Suppressor macrophage treated with lipopolysaccharide for 1 hour (primary cell): ENCODE results near the gene DNAJA1.
"Not testable (repeated sequence)": the region's sequence is repeated elsewhere in the genome, so short reads cannot be mapped to it uniquely, and the experiment has no call there.

Experiments
- DNase-seq, 3 donors: peaks; one replicate each; pipeline ENCODE4 v3.0.0-alpha.2; 2020 to 2022

Gene DNAJA1

DNA sequence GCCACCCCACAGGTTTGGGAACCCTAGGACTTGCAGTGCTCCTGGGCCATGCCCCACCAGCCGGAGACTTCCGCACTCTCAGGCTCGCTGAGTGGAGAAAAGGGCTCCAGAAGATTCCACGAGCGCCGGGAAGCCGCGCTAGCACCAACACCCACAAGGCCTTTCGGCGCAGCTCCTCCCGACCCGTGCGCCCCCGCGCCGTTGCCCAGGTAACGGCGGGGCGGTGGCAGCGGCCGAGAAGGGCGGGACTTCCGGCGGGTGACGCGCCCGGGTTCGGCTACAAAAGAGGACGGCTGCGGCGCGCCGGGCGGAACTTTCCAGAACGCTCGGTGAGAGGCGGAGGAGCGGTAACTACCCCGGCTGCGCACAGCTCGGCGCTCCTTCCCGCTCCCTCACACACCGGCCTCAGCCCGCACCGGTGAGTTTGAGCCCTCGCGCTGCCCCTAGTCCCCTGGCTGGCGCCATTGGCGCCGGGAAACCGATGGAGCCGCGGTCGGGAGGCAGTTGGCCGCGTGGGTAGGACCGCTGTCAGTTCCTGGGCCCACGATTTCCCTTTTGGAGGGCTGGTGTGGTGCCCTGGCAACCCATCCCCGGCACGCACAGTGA, at the start of gene DNAJA1:
TSS of gene DNAJA1 (plus strand) at position 308 of the 606 bp plus-strand sequence. CDS start 1,212 bp downstream, outside the sequence.
- peak; percentile 97 to 99 (median 99) for DNase-seq

GRCh38 chr9:32978051-32978450, 47.0 kb upstream of the DNAJA1 start:
- no peak for DNase-seq

DNA sequence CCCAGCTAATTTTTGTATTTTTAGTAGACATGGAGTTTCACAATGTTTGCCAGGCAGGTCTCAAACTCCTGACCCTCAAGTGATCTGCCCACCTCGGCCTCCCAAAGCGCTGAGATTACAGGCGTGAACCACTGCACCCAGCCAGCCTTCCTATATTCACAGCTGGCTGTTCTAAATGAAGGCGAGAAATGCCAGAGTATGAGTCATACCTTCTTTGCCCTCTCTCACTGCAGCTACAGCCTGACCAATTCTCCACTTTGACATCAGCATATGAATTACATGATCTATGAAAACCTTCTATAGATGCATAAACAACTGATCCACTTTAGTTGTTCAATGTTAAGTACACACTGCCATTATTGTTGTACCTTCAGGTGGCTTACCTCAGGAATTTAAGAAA, 38.1 kb upstream of the DNAJA1 start:
- DNase-seq: no peak

DNA sequence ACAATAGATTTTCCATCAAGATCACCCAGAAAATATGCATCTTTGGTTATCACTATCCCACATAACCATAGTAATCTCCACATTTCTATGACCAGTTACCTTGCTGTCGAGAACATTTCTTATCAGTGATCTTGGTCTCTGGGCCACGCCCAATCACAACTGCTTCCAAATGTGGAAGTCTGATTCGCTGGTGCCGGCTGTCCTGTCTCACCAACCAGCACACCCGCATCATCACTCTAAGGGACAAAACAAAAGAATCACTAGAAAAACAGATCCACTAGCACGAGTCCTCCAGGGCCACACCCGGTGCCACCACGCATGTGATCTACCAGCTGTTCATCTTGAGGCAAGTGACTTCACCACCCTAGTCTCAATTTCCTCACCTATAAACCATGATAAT, 35.4 kb upstream of the DNAJA1 start:
- no peak for DNase-seq

GRCh38 chr9:32991897-32992594, 33.0 kb upstream of the DNAJA1 start:
- DNase-seq: no peak

GRCh38 chr9:32992595-32993238, 32.4 kb upstream of the DNAJA1 start:
- peak in 1 of 3 donors; percentile 16 for DNase-seq

DNA sequence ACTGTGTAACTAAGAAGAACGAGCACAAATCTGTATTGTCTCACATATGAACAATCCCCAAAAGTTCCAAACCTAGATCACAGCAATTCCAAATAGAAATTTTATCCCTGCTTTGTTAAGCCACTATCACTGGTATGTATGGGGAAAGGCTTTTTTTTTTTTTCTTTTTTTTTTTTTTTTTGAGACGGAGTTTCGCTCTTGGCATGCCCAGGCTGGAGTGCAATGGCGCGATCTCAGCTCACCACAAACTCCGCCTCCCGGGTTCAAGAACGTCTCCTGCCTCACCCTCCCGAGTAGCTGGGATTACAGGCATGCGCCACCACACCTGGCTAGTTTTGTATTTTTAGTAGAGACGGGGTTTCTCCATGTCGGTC, 24.4 kb upstream of the DNAJA1 start:
- peak; percentile 23 to 38 (median 29) for DNase-seq

GRCh38 chr9:33005335-33005734, 19.7 kb upstream of the DNAJA1 start:
- not testable (repeated sequence) for DNase-seq

GRCh38 chr9:33007755-33008154, 17.3 kb upstream of the DNAJA1 start:
- no peak for DNase-seq

DNA sequence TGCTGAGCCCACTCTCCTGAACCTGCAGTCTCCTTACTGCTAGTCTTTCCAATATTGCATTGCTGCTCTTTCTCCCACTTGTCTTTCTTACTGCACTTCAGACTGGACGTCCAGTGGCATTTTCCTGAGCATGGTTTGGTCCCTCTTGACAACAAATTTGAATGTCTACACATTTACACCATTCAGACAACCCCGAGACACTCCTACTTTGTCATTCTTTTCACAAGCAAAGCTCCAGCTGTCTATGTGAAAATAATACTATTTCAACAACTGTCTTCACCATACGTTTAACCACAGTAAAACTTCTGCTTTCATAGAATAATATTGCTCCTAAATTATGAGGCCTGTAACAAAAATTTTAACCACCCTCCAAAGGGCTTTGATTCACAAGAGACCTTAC, 13.2 kb upstream of the DNAJA1 start:
- DNase-seq: no peak

DNA sequence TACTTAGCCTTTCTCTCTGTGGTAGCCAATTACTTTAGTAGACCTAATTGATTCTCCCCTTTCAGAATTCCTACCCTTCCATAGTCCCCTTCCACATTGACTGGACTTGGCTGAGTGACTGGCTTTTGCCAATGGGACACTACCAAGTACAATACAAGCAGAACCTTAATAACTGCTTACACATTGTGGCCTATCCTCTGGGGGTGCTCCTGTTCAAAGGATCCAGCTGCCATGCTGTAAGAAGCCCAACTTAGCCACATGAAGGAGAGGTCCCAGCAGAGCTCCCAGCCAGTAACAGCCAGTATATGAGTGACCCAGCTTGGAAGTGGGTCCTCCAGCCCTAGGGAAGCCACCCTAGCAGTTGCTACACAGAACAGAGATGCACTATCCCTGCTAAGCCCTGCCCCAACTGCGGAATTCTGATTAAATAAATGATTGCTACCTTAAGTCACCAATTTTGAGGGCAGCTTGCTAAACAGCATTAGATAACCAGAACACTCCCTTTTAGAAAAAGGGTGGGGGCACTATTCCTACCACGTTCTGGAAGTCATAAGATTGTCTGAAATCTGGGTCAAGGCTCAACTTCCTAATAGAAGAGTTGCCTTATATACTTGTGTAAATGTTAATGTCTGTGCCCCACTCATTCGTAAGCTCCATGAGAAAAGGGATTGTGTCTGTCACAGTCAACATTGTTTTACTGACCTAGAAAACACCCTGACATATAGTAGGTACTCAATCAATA, 12.6 kb upstream of the DNAJA1 start:
- DNase-seq: peak in 1 of 3 donors; percentile 32

DNA sequence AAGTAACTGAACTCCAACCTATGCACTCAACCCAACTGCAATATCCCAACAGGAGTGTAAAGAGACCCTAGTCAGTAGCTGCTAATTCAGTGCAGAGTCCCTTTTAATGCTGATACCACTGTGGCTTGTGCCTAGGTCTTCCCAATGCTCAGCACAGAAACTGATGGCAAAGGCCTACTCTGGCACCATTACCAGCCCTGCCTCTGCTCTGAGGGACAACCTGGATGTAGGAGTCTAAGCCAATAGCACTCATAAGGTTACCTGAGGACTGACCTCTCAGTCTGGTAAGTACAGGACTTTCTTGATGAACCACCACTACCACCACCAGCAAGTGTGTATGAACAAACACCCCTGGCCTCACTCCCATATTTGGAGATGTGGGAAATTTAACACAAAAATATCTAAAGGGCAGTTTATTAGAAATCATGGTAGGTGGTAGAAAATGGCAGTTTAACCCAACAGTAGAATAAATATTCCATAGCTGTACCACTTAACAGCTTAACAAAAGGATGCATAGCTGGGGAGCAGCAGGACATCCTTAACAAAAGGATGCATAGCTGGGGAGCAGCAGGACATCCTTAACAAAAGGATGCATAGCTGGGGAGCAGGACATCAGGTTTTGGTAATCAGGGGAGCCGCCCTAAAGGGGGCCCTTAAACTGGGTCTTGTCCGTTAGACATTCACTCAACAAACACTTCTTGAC, 11.0 kb upstream of the DNAJA1 start:
- no peak for DNase-seq

DNA sequence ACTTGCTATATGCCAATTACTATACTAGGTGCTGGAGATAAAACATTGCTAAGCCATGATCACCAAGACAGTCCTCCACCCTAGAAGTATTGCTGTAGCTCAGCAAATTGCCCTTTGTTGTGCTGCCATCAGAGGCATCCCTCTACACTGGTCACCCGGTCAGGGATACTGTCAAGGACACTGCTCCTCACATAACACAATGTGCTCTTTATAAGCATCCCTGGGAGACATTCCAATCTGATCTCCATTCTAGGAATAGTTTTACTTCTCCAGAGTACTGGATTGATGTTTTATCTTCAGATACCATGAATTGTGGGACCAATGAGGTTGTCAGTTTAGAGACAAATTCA, 10.4 kb upstream of the DNAJA1 start:
- DNase-seq: no peak

DNA sequence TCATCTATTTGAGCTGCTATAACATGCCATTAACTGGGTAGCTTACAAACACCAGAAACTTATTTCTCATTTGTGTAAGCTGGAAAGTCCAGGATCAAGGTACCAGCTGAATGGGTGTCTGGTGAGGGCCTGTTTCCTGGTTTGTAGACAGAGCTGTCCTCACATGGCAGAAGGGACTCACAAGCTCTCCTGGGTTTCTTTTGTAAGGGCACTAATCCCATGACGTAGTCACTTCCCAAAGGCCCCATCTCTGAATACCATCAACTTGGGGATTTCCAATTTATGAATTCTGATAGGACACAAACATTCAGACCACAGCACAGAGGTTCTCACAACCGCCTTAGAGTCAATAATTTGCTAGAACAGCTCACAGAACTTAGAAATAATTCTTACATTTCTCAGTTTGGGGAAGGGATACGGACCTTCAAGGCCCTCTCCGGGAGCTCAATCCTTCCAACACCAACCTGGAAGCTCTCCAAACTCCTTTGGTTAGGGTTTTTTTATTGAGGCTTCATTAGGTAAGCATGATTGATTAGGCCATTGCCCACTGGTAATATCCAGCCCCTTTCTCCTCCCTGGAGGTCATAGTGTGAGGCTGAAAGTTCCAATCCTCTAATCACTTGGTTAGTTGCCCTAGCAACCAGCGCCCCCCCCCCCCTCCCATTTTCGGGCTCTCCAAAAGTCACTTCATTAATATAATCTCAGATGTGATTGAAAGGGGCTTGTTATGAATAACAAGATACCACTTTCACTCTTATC, 7.6 kb upstream of the DNAJA1 start:
- peak in 1 of 3 donors; percentile 26 for DNase-seq

DNA sequence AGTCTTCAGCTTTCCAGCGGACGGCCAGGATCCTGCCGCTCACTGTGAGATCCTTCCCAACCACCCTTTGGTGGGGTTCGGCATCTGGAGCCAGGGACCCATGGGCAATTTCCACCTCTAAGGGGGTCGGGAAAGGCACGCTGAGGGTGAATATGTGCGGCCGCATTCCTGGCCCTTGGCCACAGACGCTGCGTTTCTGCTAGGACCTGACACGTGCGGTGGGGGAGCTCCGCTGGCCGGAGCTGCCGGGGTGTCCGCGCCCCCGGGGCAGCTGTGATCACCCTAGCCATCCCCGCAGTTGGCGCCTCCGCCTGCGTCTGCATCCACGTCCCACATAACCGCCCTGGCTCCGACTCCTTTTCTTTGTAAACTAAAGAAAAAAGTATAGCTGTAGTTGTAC, 5.3 kb upstream of the DNAJA1 start:
- no peak for DNase-seq

- no peak for DNase-seq
These were observed 2.8 kb upstream of the DNAJA1 start for GRCh38 chr9:33022303-33022702.

DNA sequence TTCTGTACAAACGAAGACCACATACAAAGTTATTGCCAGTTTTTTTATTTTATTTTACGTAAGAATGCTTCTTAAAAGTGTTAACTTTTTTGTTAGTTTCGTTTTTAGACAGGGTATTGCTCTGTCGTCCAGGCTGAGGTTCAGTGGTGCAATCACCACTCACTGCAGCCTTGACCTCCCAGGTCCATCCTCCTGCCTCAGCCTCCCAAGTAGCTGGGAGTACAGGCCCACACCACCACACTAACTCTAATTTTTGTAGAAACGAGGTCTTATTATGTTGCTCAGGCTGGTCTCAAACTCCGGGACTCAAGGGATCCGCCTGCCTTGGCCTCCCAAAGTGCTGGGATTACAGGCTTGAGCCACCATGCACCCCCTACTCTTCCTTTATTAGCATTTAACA, 2.3 kb upstream of the DNAJA1 start:
- DNase-seq: no peak

DNA sequence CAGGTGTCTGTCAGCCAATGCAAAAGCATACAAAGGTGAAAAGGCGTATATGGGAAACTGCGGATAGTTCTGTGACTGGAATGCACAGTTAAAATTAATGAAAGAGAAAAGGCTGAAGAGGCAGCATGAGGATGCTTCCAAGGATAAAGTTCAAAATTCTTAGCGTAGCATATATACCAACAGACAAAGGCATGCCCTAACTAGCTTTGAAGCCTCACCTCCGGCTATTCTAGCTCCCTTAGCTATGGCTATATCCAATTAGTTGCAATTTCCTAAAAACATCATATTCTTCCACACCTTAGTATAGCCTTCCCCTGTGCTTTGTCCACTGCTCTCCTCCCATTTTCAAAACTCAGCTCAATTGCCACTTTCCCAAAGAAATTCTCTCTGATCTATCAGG, 1.4 kb upstream of the DNAJA1 start:
- no peak for DNase-seq

GRCh38 chr9:33024126-33024965, 727 bp upstream of the DNAJA1 start:
- DNase-seq: no peak

GRCh38 chr9:33025572-33026342, 684 bp downstream of the DNAJA1 start:
- peak; percentile 71 to 89 (median 80) for DNase-seq
